HG03095 (cell line): ENCODE measurements around the gene PRELID3B.
"Not testable (repeated sequence)": the region's sequence is repeated elsewhere in the genome, so short reads cannot be mapped to it uniquely, and the experiment has no call there.

ENCODE experiments used
- ATAC-seq: cut with Tn5 transposase; IDR thresholded peaks from one replicate; pipeline ENCODE4 v1.9.1; 2021; ENCODE audit warnings: moderate library complexity; ENCODE audit not compliant: unreplicated experiment

Gene PRELID3B

DNA sequence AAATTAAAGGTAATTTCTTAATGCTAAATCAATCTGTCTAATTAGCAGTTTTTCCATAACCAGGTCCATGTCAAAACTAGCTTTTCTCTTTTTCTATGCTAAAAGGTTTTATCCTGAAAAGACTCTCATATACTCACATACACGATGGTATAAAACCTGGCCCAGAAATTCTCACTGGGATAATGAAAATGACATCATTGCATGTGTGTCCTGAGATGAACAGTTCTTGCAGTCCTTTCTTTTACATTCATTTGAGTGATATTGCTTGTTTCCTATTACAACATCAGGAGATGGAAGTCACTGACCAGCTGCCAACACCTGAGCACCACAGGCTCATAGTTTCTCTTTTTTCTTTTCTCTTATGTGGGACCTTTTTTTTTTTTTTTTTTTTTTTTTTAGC is 7.9 kb upstream of the PRELID3B start:
- no peak for ATAC-seq

DNA sequence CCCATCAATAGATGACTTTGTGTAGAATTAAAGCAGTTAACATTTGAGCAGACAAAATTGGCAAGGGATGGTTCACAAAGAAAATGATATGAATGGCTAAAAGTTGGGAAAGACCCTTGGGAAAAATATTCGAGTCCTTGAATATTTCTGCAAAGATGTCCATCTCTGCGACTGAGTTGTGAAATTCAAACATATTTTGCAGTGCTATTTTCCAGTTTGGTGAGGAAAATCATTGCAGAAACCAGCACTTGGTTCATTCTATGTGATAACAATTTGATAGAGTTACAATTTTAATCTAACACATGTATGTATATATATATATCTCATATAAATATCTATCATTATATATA is 6.1 kb upstream of the PRELID3B start:
- no peak for ATAC-seq

DNA sequence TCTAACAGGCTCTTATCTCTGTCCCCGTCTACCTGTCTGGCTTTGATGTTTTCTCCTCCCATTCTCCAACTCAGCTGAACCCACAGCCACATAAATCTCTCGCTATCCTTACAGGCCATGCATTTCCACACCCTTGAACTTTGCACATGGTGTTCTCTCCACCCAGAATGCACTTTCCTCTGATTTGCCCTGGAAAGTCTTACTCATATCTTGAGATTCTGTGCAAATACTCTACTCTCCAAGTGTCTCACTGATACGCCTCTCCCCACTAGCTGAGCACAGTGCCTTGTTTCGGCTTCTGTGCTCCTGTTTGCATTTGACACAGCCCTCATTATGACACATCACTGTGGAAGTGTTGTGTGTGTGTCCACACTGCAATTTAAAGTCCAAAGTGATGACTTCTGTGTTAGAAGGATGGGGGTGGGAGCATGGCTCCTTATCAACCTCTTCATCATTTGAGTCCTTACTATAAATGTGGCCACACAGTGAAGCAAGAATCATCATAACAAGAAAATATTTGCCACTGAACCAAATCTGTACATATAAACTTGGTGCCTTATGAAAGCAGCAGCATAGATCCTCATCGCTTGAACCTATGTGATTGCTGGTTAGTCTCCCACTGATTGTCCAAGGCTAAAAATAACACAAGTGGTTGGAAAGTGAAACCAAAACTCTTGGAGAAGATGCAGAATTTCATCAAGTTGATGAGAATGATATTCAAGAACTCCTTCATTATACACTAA is 5.5 kb upstream of the PRELID3B start:
- ATAC-seq, result no peak

DNA sequence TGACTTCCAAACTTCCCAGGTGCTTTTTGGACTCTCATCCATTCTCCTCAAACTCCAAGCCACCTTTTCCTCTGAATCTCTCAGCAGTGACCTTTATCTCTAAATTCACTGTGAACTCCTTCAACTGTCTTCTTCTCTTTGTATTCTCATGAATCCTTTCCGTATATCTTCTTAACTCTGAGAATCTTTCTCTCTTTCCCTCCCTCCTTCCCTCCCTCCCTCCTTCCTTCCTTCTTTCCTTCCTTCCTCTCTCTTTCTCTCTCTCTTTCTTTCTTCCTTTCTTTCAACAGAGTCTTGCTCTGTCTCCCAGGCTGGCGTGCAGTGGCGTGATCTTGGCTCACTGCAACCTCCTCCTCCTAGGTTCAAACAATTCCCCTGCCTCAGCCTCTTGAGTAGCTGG is 4.3 kb upstream of the PRELID3B start:
- ATAC-seq, result no peak

DNA sequence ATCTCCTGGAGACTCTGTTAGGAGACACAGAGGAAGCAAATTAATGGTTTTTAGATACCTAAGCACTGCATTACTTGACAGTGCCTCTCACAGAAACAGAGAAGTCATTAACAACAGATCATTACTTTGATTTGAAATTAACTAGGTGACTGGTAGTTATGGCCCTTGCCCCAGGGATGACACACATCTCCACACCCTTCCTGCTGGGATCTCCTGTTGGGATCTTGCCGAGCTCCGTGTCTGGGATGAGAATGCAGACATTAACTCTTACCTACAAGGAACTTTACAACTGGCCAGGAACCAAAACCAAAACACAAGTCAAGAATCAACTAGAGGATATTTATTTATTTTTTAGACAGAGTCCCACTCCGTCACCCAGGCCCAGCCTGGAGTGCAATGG is 2.2 kb upstream of the PRELID3B start:
- no peak for ATAC-seq

DNA sequence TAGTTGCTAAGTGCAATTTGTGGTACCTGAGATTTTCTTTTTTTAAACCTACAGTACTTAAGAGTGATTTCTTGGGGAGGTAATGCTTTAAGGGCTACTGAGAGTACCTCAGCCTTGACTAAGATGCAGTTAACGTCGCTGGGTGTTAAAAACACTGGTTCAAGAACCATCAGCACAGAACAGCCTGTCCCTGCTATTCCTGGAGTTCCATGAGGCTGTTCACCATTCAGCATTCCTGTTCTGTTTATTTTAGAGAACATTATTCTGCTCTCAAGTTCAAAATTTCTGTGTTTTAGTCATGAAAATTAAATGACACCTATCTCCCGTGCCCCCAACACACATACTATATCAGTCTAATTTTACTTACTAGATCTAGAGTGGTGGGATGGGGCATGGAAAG is 1.7 kb upstream of the PRELID3B start:
- no peak for ATAC-seq

DNA sequence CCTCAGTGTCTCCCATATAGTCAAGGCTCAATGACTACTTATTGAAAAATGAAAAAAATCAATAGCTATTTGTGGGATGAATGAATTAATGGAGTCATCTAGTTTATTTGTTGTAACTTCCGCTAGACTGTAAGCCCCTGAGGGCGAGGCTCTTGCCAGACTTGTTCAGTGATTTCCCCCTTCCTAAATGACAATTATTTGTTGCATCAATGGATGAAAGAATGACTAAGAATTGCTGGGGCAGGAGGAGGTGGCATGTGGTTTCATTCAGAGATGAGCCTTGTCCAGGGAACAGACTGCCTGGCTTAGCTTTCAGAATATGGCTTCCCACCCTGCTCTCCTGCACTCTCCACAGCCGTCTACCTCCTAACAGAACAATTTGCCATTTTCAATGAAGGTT is 1.1 kb upstream of the PRELID3B start:
- ATAC-seq, result no peak

DNA sequence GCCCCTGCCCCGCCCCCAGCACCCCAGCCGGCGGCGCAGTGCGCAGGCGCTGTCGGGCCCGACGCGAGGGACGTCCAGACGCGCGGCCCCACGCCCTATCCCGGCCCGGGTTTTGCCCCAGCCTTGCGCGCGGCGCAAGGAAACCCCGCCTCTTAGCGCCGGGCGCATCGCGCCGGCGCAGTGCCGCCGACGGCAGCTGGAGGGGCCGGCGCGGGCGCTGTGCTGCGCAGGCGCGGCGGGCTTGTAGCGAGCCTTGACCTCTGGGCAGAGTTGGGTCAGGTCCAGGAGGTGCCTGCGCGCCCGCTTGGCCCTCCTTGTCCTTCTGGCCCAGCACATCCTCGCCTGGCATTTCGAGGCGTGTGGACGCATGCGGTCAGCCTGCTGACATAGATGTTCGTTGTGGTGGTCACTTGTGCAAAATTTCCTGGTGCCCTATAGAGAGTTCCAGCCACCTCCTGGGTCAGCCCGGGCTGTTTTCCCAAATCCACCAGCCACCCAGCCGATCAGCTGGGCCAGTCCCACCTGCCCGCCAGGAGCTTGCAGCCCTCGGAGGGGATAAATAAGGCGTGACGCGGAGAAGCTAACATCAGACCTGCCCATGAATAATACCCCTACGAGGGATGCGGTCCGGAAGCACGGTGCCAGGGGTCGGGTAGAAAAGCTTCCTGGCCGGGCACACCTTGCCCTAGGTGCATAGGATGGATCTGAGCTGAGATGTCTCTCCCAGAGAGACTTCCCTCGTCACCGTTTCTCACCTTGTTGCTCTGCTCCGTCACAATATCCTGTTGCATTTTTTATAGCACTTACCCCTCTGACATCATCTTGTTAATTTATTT is 428 bp upstream of the PRELID3B start:
- ATAC-seq, result peak; percentile 90

DNA sequence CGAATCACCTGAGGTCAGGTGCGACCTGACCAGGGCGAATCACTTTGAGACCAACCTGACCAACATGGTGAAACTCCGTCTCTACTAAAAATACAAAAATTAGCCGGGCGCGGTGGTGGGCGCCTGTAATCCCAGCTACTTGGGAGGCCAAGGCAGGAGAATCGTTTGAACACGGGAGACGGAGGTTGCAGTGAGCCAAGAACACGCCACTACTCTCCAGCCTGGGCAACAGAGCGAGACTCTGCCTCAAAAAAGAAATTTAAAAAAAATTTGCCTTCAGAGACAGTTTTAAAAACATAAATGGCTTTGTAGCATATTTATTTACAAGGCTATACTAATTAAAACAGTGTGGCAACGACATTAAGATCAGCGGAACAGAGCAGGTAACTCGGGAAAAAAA is 1.1 kb downstream of the PRELID3B start:
- ATAC-seq, result not testable (repeated sequence)

DNA sequence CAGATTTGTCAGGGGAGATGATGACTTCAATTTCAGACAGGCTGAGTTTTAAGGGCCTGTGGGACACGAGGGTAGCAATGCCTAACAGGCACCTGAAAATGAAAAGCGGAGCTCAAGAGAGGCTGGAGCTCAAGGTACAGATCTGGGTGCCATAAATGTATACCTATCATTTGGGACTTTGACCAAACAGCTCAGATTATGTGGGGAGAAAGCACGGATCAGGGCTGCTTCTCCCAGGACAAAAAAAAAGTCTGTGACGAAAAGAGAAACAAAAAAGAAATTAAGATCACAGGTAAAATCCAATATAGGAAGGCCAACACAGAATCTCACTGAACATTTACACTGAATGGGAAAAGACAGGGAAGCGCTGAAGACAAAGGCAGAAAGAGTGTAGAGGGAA is 1.9 kb downstream of the PRELID3B start:
- no peak for ATAC-seq

DNA sequence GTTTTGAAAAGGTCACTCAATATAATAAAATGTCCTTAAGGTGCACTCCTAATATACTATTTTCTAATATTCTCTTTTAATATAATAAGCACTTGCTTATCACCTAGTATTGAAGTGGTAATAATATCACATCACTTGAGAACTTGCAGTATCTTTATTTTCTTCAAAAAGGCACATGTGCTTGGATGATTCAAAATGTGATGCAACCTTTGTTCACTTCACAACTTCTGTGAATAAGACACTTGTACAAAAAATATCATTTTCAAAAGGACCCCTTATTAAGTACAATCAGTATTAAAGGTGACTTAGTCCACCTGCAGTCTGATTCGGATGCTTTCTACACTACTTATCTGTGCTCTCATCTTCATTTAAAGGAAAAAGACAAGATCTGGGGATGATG is 3.4 kb downstream of the PRELID3B start:
- no peak for ATAC-seq

DNA sequence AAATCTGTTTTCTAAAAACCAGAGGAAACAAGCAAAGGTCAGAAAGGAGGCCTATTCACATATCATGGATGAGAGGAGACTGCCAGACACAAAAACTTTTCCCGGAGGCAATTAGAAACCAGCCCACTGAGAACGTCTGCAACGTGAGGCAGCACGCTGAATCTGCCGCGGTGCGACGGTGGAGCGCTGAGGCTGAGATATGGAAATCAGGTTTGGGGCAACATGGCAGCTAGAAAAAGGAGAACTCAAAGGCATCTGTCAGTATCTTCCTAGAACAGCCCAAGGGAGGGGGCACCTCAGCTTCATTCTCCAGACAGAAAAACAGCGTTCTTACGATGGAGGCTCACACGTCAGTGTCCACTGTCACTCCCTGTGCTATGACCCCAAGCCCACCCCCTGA is 5.2 kb downstream of the PRELID3B start:
- no peak for ATAC-seq

DNA sequence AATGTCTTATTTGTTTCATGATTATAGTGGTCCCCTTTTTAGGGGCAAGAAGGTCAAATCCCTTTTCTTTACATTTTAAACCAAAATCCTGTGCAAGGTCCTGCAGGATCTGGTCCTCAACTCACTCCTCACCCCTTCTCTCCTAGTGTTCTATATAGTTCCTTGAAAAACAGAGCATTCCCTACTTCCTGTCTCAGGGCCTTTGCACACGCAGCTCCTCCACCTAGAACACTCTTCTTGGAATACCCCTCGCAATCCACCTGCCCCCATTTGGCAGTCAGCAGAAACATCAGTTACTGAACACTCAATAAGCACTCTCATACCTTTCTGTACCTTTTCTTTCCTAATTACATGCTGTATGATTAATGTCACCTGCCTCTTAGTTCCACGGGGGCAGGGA is 7.2 kb downstream of the PRELID3B start:
- no peak for ATAC-seq

DNA sequence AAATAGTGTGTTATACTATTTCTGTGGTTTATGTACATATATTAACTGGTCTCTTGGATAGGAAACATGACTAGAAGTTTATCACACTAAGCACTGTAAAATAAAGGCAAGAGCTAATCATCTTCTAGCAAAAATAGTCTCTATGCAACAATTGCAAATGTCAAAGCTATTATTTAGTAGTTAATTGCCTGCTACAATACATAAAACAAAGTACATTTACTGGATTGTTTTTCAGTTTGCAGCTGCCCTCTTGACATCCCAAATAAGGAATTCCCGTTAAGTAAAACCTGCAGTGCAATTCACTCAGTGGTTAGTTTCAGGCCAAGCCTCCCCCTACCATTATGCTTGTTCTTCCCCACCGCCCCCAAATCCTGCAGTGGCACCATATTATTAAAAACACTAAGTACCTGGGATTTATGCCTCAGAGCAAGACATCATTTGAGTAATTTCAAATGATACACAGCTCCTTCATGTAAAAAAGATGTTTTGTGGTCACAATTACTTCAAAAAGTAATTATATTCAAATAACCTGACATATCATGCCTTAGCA is 8.9 kb downstream of the PRELID3B start:
- ATAC-seq, result no peak

DNA sequence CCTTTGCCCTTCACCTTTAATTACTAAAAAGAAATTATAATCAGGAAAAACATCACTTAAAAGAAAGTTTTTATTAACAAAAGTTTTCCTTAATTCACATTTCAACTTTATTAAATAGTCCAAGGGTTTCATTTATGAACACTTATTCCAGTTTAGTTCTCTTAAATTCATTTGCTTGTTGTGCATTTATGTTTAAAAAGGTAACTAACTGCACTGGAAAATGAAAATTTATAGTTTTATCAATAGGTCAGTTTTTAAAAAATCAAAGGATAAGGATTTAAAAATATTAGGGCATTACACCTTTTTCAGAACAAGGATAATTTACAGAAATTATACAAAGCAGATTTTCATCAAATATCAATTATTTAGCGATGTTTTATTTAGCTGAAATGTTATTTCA is 9.5 kb downstream of the PRELID3B start:
- ATAC-seq, result no peak

DNA sequence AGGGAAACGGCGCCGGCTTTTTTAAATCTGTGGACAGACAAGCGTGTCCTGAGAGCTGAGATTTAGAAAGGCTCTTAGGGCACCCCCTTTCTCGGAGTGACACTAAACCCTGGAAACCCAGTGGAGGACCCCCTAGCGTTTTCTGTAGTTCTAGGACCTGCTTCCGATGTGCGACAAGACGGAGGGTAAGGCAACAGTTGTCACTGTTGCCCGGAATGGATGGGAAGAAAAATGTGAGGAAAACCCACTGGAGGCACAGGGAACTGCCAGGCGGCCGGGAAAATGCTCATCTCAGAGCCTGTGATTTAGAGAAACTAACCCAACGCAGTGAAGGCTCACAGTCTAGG is 9.9 kb downstream of the PRELID3B start:
- ATAC-seq, result no peak

DNA sequence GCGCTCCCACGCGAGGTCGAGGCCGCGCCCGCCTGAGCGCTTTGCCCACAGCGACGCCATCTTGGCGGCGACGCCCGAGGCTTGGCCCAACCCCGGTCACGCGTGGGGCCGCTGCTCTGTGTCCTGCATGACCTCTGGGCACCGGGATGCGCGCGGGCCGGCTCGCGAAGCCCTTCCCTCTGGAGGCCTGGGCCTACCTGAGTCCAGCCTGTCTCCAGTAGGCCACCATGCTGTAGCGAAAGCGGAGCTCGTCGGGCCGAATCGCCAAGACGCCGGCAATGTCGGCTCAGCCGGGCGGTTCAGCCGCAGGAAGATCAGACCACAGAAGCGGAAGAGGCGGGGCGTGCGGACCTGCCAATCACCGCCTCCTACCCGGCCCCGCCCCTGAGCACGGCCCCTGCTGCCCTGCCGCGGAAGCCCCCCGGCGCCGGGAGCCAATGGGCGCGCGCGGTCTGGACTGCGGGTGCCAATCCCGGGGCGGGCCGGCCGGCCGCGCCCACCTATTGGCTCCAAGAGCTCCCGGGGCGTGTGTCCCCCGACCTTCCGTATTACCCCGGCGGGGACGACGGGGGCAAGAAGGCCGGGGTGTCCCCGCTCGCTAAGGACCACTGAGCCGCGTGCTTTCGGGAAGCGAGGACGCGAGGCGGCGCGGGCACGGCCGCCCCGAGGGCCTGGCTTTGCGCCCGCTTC is 10.4 kb downstream of the PRELID3B start, which contains the start of gene ATP5F1E:
TSS of gene ATP5F1E (minus strand) at position 313 of the 690 bp plus-strand sequence. CDS start at position 229, 84 bp downstream.
- peak; percentile 90 for ATAC-seq

DNA sequence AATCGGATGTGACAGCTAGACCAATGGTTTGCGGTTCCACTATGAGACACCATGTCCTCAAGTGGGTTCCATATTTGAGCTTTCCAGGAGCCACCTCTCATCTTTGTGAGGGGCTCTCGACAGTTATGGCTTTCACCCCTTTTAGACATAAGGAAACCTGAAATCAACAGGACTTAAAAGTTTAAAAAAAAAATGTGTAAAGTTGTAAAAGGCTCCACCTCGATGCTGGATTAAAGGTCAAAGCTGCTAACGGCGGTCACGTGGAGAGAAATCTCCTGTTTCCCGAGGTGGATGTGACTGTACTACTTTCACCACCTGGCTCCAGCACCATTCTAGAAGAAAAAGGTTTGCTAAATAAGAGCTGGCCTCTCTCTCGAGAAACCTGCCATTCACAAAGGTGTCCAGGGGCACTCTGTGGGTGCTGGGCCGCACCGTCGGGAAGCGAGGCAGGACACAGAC is 11.0 kb downstream of the PRELID3B start:
- ATAC-seq, result no peak

DNA sequence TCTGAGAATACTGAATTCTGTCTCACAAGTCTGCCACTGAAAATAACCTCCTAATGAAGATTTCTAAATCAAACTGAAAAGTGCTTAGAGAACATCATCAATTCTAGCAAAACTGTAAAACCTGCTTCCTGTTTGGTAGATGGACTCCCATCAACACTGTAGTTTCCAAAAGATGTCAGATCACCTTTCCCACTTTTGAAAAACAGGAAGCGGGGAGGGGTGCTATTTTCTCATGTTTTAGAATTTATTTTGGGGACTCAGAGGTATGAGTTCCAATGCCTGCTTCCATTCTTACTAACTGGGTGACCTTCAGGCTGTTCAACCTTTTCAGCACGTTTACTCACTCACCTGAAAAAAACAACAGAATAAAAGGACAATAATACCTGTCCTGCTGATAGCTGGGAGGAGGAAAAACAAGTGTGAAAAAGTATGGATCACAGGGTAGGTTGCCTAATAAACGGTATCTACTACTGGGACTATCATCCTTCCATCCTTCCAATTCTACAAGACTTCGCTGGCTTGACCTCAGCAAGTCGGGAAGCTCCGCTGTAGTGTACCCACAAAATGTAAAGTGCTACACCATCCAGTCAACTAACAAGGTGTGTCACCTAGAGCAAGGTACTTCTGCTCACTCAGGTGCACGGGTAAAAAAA is 11.5 kb downstream of the PRELID3B start:
- no peak for ATAC-seq

DNA sequence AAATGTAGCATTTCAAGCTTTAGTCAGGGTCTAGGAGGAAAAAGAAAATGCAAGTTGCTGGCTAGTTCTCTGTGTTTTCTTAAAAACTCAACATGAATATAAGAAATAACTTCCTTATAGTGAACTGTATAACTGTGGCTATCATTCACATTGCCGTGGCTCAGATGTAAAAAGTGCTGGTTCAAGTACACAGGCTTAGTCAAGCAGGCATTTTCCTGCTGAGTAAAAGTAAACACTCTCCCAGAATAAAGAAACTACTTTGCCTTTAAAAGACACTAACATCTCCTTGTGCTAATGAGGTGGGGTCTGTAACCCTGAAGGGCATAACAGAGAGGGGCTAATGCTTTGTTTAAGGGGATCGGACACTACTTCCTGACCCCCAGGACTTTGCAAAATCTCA is 13.8 kb downstream of the PRELID3B start:
- no peak for ATAC-seq

DNA sequence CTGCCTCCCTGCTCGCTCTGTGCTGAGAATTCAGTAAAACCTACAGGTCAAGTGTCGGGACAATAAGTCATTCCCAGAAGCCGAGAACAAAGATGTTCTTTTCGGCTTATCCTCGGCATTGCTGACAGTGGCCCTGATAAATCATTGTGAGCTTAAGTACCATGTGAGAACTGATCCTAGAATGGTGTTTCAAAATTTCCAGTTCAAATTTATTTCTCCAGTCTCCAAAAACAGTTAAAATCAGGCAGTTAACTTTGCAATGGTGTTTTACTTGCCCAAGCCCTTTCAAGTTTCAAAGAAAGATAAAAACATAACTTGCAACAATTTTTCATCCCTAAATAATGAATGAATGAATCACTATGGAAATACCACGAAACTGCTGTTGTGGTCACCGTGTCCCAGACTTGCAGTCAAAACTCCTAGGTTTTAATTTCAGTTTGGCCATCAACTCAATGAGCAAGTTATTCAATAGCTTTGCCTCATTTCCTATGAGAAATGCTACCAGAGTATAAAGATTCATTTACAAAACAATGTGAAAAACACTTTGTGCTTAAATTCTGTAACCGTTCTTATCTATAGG is 14.8 kb downstream of the PRELID3B start:
- ATAC-seq, result no peak
